Measurements from ENCODE around the gene TBK1. TPM values are rescaled to one million over a fixed set of nuclear protein-coding genes. Genes with fewer than 3 reads are reported as not detected.

Gene TBK1
- total RNA-seq, 1 donor from 2014 or later: 15.0 TPM

DNA sequence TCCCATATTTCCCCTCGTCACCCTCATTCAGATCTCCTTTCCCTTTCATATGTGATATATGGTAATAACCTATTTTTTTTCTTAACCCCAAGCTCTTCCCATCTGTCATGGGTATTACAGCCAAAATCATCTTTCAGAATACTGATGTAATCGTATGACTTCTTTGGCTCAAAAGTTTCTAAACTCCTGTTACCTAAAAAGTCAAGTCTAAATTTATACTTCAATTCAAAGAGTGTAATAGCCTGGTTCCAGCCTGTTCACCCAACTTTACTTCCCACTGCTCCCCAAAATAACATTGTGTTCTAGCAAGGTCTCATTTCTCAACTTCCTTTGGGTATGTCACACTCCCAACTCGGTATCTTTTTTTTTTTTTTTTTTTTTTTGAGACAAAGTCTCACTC is 48.5 kb downstream of the TBK1 start:
- Mint-ChIP-seq H3K27ac (ENCODE audit: unreplicated experiment) (no peak overlapping the region), H3K36me3 (ENCODE audit: low read depth) (peaks cover 17% of the 10 kb centered on the region), H3K27me3 (ENCODE audit: low read depth) (no peaks in the 10 kb centered on the region), H3K4me1 (ENCODE audit: low read depth) (no peaks in the 10 kb centered on the region), H3K9me3 (ENCODE audit: low read depth) (no peaks in the 10 kb centered on the region), H3K4me3 (ENCODE audit: unreplicated experiment) (no peak overlapping the region)
- no peak for DNase-seq (ENCODE audit: low spot score)
- TF ChIP-seq, protein P1, sequence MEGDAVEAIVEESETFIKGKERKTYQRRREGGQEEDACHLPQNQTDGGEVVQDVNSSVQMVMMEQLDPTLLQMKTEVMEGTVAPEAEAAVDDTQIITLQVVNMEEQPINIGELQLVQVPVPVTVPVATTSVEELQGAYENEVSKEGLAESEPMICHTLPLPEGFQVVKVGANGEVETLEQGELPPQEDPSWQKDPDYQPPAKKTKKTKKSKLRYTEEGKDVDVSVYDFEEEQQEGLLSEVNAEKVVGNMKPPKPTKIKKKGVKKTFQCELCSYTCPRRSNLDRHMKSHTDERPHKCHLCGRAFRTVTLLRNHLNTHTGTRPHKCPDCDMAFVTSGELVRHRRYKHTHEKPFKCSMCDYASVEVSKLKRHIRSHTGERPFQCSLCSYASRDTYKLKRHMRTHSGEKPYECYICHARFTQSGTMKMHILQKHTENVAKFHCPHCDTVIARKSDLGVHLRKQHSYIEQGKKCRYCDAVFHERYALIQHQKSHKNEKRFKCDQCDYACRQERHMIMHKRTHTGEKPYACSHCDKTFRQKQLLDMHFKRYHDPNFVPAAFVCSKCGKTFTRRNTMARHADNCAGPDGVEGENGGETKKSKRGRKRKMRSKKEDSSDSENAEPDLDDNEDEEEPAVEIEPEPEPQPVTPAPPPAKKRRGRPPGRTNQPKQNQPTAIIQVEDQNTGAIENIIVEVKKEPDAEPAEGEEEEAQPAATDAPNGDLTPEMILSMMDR (IDR thresholded peaks at IDR 0.05): no peak

DNA sequence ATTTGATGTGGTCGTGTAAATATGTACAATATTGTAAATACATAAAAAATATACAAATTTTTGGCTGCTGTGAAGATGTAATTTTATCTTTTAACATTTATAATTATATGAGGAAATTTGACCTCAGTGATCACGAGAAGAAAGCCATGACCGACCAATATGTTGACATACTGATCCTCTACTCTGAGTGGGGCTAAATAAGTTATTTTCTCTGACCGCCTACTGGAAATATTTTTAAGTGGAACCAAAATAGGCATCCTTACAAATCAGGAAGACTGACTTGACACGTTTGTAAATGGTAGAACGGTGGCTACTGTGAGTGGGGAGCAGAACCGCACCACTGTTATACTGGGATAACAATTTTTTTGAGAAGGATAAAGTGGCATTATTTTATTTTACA is 49.6 kb downstream of the TBK1 start:
- Mint-ChIP-seq H3K27me3 (ENCODE audit: low read depth) (no peaks in the 10 kb centered on the region), H3K4me3 (ENCODE audit: unreplicated experiment) (no peak overlapping the region), H3K36me3 (ENCODE audit: low read depth) (peaks cover 17% of the 10 kb centered on the region), H3K9me3 (ENCODE audit: low read depth) (no peaks in the 10 kb centered on the region), H3K27ac (ENCODE audit: unreplicated experiment) (no peak overlapping the region), H3K4me1 (ENCODE audit: low read depth) (no peaks in the 10 kb centered on the region)
- TF ChIP-seq, protein P1 (IDR thresholded peaks at IDR 0.05): no peak
- no peak for DNase-seq (ENCODE audit: low spot score)

DNA sequence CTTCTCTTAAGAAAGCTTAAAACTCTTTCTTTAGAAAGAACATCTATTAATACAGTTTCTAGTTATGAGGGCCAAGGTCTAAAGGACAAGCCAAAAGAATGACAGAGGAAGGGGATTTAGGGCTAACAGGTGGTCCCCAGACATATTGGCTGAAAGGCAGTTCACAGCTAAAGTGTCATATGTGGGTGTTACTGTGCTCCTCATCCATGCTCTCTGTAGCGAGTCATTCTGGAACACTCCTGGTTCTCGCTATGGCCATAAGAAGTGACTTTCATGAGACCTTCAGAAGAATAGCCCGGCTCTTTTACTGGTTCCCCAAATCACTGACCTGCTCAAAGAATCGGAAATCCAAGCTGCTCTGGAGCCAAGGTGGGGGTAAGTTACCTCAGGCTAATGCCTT is 55.0 kb downstream of the TBK1 start:
- H3K9me3 Mint-ChIP-seq (ENCODE audit: low read depth): no peaks in the 10 kb centered on the region
- peaks cover 3% of the 10 kb centered on the region for H3K36me3 Mint-ChIP-seq (ENCODE audit: low read depth)
- TF ChIP-seq, protein P1 (IDR thresholded peaks at IDR 0.05): no peak

DNA sequence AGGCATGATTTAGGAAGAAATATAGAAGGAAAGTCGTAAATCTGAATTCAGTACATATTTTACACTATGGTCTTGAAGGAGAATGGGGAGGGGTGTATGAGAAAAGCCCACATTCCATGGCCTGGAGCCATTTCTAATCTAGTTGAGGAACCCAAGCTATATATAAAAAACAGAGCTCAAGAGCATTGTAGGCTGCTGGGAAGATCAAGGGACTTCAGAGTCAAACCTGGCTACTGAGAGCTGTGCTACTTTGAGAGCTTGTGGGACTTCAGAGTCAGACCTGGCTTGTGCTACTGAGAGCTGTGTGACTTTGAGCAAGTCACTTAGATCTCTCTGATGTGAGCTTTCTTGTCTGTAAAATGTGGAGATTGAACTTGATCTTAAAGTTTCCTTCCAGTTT is 58.7 kb downstream of the TBK1 start:
- no peaks in the 10 kb centered on the region for H3K4me1 Mint-ChIP-seq (ENCODE audit: low read depth)
- H3K9me3 Mint-ChIP-seq (ENCODE audit: low read depth): no peaks in the 10 kb centered on the region
- no peak overlapping the region for H3K4me3 Mint-ChIP-seq (ENCODE audit: unreplicated experiment)
- H3K27me3 Mint-ChIP-seq (ENCODE audit: low read depth): no peaks in the 10 kb centered on the region
- no peak overlapping the region for H3K27ac Mint-ChIP-seq (ENCODE audit: unreplicated experiment)
- TF ChIP-seq, protein P1 (IDR thresholded peaks at IDR 0.05): no peak
- peaks cover 3% of the 10 kb centered on the region for H3K36me3 Mint-ChIP-seq (ENCODE audit: low read depth)
- no peak for DNase-seq (ENCODE audit: low spot score)

More for the DNA sequence above, 55.0 kb downstream of the TBK1 start:
- Mint-ChIP-seq H3K4me1 (ENCODE audit: low read depth) (no peaks in the 10 kb centered on the region), H3K27me3 (ENCODE audit: low read depth) (no peaks in the 10 kb centered on the region), H3K4me3 (ENCODE audit: unreplicated experiment) (no peak overlapping the region), H3K27ac (ENCODE audit: unreplicated experiment) (no peak overlapping the region)
- no peak for DNase-seq (ENCODE audit: low spot score)

DNA sequence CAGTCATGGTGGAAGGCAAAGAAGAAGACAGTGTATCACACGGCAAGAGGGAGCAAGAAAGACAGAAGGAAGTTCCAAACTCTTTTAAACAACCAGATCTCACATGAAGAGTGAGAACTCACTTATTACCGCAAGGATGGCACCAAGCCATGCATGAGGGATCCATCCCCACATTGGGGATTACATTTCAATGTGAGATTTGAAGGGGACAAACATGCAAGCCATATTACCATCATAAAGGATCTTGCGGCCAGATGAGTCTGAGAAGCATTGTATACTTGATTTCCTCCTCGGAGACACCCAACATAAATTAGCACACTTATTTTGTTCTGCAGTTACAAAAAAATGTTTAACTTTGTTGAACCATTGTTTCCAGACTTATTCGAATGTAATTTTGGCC is 66.5 kb downstream of the TBK1 start:
- Mint-ChIP-seq H3K27ac (ENCODE audit: unreplicated experiment) (no peak overlapping the region), H3K27me3 (ENCODE audit: low read depth) (no peaks in the 10 kb centered on the region), H3K36me3 (ENCODE audit: low read depth) (no peaks in the 10 kb centered on the region), H3K4me1 (ENCODE audit: low read depth) (peaks cover 13% of the 10 kb centered on the region), H3K4me3 (ENCODE audit: unreplicated experiment) (no peak overlapping the region), H3K9me3 (ENCODE audit: low read depth) (no peaks in the 10 kb centered on the region)
- TF ChIP-seq, protein P1 (IDR thresholded peaks at IDR 0.05): no peak
- no peak for DNase-seq (ENCODE audit: low spot score)

Data from chondrocyte (in vitro differentiated cells).